ELR (cell line): Measurements from ENCODE around the gene MSI2.

Experiments used
- DNase-seq: peaks from one replicate; pipeline ENCODE4 v3.0.0-alpha.2; 2015; ENCODE audit warnings: low read depth

The MSI2 gene

DNA sequence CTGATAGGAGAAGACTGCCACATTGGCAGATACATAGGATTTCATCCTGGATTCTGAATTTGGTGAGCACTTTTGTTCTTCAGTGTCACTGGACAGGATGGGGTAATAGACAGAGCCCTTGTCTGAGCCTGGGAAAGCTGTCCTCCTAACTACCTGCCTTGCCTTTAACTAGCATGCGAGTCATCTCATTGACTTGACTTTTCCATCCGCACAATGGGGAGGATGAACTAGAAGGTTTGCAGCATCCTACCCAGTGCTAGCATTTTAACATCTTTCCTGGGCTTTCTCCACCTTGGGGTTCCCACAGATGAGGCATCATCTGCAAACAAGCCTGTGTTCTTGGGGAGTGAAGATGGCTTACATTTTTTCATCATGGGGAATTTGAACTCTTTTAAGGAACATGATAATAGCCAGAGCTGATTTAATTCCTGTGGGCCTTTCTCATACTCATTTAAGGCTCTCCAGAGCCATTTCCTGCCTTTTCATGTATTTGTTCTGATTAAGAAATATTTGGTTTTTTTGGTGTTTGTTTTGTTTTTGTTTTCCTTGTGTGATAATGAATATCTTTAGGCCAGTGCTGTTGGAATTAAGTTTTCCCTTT lies 139.5 kb downstream of the MSI2 start:
- DNase-seq, result no peak

GRCh38 chr17:57396511-57396921 lies 140.2 kb downstream of the MSI2 start:
- DNase-seq, result no peak

- no peak for DNase-seq
These were observed 141.1 kb downstream of the MSI2 start for GRCh38 chr17:57397402-57397801.

- DNase-seq, result no peak
These were observed 143.4 kb downstream of the MSI2 start for GRCh38 chr17:57399690-57400089.

- peak; percentile 42 for DNase-seq
These were observed 144.3 kb downstream of the MSI2 start for GRCh38 chr17:57400648-57401047.

DNA sequence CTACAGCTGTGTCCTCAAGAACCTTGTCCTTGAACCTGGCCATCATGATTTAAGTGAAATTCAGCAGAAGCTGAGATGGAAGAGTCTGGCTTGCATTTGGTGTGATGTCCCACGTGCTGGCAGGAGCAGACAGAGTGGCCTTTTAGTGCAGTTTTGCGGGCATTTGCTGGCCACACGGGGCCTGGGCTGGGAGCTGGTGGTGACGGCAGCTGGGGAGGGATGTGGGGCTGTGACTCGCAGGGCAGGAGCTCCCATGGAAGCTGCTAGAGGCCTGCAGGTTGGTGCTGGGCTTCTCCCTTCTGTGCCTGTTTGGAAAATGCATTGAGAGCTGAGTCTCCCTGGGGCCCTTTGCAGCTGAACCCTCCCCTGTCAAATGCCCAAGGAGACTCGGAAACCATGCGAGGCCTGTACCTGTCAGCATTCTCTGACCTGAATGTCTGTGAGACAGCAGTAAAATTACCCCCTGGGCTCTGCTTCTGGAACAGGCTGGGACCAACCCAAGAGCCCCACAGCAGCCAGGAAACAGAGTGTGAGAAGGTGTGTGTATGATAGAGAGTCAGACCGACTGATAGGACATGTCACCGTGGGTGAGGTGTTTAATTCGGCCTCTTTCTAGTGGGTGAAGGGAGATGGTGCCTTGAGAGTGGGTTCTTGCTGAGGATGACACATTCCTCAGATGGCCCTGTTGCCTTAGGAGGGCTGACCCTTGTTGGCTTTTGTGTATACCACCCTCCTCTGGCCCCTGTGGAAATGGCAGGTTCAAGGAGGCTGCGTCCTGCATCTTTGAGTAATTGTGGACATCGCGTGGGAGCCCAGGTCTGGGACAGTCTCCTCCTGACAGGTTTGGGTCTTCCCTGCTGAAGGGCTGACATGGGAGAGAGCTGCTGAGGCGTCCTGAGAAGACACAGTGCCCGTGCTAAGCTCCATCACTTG lies 145.5 kb downstream of the MSI2 start:
- DNase-seq, result peak; percentile 17

DNA sequence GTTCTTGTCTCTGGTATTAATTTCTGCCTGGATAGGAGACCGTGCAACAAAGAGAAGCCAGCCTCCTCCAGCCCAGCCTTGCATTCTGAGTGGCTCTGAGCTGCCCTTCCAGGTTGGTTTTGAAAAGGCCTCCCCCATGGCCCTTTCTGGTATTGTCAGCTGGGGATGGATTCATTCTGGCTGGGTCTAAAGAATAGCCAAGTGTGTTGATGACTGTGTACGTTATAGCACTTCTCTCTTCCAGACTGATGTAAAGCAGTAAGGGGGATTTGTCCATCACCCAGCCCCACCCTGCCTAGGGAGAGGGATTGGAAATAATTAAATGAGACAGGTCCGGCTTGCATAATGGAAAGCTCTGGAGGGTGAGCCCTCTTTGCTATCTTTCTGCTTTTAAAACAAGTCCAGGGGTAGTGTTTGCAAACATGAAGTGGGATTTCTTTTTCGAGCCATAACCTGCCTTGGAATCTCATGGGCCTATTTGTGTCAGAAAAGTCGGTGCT lies 146.4 kb downstream of the MSI2 start:
- DNase-seq, result no peak

DNA sequence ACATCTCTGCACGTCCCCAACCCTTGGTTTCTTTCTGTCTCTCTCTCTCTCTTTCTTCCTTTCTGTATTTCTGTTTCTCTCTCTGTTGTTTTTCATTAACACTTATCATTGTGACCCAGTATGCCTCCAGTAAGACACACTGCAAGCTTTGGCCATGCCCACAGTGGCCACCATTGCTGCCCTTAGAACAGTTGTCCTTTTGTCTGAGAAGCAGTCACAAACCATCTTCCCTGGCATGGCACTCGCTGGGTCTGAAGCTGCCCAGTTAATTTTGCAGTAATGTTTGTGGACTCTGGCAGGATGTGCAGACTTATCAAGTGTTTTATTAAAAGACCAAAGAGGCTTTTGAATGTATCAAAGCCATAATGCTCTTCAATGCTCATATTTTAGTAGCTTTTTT lies 146.9 kb downstream of the MSI2 start:
- no peak for DNase-seq

GRCh38 chr17:57404073-57404472 lies 147.8 kb downstream of the MSI2 start:
- DNase-seq, result peak; percentile 31

DNA sequence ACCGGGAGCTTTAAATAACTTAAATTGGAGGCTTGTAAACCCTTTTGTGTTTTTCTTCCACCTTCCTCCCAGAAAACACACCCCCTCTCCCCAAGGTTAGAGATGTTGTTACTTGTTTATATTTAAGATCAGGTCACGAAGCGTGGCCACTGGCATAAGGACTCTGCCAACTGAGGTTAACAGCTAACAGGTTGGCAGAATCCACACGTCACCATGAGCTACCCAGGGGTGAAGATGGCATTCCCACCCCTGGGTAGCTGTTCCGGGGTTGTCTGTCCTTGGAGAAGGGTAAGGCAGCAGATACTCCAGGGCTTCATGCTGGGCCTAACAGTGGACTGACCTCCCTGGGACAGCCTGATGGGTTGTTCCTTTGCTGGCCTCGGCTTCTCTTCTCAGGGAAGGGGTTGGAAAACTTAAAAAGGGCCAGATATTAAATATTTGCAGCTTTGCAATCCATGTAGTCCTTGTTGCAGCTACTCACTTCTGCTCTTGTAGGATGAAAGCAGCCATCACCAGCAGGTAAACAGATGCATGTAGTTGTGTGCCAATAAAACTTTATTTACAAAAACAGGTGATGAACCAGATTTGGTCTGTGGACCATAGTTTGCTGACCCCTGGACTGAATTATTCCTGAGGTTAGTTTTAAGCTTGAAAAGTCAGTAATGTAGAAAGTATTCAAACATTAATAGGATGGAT lies 148.6 kb downstream of the MSI2 start:
- no peak for DNase-seq

DNA sequence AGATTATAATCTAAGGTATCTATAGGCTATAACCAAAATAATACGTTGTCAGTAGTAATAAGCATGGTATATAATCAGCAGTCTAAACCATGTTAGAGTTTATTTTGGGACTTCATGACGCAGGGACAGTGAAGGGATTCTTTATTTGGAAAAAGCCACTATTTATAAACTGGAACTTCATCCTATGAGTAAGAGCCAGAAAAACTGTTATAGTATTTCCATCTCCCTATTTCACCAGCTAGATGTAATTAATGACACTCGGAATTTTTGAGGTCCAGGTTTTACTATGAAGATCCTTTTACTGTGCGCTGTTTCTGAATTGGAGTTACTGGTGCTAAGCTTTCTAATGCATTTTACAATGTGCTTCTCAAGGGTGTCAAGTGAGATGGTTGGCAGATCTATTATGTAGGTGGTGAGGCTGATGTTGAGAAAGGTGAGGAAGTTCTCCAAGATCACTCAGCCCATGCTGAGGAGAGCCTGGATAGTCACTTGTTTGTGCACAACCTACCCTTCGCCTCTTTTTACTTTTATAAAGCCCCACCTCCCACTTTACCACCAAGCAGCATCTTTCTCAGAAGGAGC lies 149.3 kb downstream of the MSI2 start:
- no peak for DNase-seq

- no peak for DNase-seq
These were observed 150.0 kb downstream of the MSI2 start for GRCh38 chr17:57406131-57406980.

DNA sequence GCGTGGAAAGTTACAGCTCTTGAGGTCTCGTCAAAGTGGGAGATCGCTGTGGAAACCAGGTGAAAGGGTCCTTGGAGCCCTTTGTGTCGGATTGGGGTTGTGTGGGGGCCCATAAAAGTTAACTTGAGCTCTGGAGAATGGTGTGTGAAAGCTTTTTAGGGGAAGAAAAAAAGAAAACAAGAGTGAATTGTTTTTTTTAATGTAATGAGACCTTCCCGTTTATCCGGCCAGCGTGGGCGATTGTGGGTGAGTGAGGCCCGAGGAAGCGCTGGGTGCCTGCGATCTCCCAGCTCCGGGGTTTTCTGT lies 150.6 kb downstream of the MSI2 start:
- DNase-seq, result no peak

DNA sequence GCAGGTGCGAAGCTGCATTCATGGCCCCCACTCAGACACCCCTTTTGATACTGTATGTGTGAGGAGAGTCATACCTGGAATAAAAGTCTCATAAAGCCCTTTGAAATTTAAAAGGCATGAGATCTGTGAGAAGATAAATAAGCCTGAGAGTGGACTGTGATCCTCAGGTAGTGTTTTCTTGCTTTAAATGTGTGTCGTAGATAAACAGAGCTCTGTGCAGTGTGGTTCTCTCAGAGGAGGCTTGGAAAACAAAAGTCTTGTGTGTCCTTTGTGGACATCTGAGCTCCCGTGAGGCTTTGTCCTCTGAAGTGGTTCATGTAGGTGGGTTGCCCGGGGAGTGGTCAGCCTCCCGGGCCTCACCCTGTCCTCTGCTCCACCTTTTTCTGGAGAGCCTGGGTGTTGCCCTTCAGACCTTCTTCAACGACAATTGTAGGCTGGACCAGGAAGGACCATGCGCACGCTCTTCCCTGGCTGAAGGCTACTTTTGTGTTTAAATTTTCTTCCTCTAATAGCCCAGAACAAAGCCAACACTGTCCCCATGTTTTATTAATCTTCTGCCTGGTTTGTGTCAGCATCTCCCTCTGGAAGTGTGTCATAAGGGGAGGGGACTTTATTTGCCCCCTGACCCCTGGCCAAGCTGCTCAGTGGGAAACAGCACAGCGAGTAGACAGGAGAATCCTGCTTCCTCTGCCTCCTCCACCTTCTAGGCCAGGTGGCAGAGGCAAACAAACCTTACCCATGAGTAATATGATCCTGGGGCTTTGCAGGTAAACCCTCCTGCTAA lies 151.2 kb downstream of the MSI2 start:
- no peak for DNase-seq

DNA sequence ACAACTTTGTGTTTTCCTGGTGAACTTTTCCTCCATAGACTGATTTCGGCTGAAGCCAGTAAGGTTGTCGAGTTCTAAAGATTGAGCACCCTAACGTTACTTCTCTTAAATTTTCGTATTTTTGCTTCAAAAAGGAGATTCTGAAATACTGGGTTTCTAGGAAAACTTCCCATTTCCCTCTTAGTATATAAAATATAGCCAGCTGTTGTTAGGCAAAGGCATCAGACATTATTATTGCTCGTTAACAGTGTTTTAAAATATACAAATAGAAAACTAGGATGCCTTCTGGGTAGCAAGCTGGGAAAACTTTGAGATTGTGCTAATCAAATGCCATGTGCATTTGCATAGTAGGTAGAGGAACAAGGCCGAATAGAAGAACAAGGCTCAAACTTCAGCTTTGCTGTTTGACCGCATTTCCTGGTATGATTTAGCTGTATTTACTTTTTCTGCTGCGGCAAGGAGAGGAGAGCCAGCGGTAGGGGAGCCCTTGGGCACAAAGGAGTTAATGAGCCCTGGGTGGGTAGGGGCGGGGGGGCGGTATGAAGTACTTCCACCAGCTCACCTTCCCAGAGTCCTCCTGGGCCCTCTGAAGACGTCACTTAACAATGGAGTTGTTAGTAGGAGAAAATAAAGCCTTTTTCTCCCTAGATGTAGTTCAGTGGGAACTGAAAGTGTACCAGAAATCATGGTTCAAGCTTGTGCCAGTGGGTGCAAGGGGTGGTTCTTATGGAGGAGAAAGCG lies 151.9 kb downstream of the MSI2 start:
- no peak for DNase-seq

- DNase-seq, result no peak
These were observed 153.8 kb downstream of the MSI2 start for GRCh38 chr17:57410169-57410568.

- no peak for DNase-seq
These were observed 156.3 kb downstream of the MSI2 start for GRCh38 chr17:57412520-57413096.

DNA sequence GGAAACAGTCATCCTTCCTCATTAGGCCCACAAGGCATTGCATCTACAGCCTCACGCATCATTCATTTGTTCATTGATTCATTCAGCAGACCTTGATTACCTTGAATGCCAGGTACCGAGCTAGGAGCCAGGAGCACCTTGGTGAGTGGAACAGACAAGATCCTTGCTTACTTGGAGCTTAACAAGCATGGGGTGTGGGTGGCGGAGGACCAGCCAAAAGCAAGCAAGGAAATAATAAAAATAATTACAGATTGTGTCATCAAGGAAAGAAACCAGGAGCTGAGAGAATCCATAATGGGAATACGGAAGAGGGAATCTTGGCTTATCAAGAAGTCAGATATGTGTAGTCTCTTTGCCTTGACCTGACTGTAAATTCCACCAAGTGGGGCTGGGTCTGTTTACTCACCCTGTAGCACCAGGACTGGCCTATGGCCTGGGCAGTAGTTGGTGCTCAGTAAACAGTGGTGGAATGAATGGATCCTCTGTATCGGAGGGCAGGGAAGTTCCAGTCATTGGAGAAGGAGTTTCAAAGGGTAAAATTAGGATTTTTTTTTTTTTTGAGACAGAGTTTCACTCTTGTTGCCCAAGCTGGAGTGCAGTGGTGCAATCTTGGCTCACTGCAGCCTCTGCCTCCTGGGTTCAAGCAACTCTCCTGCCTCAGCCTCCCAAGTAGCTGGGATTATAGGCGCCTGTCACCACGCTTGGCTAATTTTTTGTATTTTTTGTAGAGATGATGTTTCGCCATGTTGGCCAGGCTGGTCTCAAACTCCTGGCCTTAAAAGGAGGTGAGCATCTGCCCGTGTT lies 157.7 kb downstream of the MSI2 start:
- no peak for DNase-seq

DNA sequence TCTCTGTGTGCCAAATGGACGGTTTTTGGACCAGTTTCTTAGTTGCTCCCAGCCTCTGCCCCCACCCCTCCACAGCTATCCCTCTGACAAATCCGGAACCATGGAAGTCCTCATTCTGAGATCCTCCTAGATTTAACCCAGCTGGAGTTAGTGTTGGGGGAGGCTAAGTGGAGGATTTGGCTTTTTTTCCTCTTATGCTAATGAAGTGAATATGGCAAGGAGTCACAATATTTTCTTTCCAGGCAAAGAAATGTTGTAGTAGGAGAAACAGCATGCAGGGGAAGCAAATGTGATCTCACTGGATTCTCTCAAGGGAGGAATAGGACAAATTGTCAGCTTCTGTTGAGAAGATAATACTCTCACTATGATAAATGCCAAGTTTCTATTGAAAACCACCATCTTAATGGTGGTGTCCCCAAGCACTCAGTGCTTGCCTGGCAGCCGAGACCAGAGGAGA lies 159.5 kb downstream of the MSI2 start:
- no peak for DNase-seq
